ENCODE results near the gene CCDC92B. TPM values are rescaled to one million over a fixed set of nuclear protein-coding genes. Genes with fewer than 3 reads are reported as not detected.
"Not testable (repeated sequence)": the region's sequence is repeated elsewhere in the genome, so short reads cannot be mapped to it uniquely, and the experiment has no call there.

CCDC92B gene
- total RNA-seq, 1 donor from 2014 or later: 1.2 TPM

DNA sequence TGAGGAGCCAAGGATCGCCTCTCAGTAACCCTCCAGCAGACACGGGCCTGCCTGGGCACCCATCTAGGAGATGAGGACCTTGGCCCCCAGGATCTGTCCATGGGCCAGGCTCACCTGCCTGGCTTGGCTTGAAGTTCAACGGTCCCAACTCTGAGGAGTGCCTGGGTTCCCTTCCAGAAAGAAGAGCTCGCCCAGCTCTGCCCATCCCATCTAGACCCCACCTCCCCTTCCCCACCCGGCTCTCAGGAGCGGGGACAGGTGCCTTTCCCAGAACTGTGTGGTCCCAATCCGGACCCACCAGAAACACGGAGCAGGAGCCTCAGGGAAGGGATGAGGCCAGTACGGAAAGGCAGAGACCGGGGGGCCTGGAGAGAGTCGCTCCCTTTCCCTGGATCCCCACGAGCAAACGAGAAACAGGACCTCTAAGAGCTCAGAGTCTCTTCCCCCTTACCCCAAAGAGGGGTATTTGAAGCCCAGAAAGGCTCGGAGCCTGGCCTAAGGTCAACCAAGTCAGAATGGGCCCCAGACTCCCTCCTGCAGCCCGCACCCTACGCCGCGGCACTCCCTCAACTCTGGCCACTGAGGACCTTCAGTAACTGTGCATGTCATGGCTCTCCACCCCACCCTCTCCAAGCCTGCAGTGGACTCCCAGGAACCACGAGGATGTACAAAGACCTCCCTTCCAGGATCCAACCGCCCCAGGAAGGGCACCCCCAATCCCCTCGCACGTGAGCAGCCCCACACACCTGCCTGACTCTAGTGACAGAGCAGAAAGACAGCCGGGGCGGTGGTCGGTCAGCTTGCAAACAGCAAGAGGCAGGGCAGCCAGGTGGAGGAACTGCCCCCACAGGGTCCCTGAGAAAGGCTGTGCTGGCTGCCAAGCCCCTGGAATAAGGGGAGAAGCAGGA, 43.3 kb downstream of the CCDC92B start:
- DNase-seq (ENCODE audit: low spot score in 2 of 2) (peak in 1 of 2 donors; percentile 29), FAIRE-seq (no peak)

DNA sequence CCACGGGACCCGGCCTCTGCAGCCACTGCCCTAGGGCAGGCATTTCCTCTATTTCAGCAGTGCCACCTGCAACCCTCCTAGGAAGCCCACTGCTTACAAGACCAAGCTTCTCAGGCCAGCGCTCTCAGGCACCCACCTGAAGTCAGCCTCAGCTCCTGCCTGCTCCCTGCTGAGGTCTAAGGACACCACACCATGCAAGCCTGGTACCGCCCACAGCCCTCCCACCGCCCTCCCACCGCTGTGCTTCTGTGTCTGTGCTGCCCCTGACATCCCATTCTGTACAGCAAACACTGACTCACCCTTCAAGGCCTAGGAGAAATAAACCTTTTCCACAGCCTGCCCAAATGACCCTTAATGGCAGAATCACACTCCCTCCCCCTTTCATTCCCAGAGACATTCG, 44.2 kb downstream of the CCDC92B start:
- FAIRE-seq: no peak
- peak in 1 of 2 donors; percentile 16 for DNase-seq (ENCODE audit: low spot score in 2 of 2)

DNA sequence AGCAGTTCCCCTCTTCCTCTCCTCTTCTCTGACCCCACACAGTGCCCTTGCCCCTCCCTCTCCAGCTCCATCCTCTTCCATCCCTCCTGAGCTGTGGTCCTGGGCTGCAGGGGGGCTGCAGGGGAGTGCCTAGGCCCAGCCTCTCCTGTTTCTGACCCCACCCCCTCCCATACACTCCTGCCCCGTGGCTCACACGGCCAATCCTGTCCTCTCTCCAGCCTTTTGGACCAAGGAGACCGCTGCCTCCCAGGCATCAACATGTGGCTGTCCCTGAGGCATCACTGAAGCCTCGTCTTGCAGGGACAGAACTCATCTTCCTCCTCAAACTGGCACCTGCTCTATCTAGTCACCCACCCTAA, 44.6 kb downstream of the CCDC92B start:
- peak in 1 of 2 donors; percentile 16 for DNase-seq (ENCODE audit: low spot score in 2 of 2)
- no peak for FAIRE-seq

DNA sequence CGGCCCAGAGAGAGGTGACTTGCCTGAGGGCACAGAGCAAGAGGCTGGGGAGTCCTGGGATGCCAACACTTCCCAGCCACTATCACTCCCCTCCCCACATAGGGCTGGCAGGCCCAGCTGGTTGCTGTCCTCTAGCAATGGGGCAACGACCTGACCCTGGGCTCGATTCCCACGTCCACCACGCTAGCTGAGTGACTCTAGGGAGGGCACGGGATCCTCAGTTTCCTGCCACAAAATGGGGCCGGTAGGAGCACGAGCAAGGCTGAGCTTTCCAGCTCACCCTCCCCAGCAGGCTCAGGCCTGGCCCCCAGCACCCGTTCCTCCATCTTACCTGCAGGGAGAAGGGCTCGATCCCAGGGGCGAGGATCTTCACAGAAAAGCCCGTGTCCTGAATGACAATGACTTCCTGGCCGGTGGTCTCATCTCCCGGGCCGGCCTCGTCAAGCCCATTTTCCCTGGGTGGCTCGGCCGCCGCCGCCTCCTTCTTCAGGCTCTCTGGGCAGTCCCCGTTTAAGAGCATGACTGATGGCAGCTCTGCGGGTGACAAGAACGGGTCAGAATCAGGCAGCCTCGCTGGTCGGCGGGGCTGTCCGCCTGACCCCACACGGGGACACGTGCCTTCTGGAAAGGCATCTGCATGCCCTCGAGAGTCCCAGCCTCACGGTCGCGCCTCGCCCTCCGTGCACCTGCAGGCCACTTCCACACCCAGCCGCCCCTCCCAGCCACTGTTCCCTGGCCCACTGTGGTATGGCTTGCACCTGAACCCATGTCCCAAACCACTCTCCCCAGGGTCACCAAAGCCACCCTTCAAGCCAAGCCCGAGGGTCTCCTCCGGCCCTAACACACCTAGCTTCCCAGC, 45.2 kb downstream of the CCDC92B start:
- no peak for FAIRE-seq

DNA sequence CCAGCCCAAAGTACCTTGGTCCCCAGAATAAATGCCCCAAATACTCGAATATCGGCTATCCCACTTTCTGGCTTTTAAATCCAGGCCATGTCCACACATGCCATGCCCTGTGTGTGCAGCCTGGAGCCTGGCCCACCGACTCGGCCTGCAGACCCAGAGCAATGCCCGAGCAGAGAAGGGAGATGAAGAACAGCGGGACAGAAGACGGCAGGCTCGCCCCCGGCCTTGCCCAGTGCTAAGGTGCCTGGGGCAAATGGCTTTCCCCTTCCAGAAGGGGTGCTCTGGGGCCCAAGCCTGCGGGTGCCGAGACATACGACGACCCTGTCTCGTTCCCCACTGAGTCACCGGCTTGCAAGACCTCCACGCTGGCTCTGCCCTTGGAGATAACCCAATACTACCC, 45.8 kb downstream of the CCDC92B start:
- DNase-seq (ENCODE audit: low spot score in 2 of 2) (no peak), FAIRE-seq (no peak)

More for the DNA sequence above, 45.2 kb downstream of the CCDC92B start:
- peak in 1 of 2 donors; percentile 16 for DNase-seq (ENCODE audit: low spot score in 2 of 2)

DNA sequence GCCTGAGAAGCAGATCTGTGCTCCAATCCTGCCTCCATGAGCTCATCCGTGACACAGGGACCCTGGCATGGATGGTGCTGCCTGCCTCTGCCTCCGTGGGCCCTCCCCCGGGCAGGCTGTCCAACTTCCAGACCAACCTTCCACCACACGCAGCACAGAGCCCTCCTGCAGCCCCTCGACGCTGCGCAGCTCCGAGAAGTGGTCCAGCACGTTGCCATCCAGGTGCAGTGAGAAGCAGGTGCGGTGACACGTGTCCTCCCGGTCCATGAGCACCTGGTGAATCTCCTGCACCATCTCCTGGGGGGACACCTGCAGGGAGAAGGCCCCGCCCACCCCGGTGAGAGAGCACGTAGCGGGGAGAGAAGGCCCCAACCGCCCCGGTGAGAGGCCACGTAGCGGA, 46.3 kb downstream of the CCDC92B start:
- FAIRE-seq: no peak
- DNase-seq (ENCODE audit: low spot score in 2 of 2): peak in 1 of 2 donors; percentile 8

DNA sequence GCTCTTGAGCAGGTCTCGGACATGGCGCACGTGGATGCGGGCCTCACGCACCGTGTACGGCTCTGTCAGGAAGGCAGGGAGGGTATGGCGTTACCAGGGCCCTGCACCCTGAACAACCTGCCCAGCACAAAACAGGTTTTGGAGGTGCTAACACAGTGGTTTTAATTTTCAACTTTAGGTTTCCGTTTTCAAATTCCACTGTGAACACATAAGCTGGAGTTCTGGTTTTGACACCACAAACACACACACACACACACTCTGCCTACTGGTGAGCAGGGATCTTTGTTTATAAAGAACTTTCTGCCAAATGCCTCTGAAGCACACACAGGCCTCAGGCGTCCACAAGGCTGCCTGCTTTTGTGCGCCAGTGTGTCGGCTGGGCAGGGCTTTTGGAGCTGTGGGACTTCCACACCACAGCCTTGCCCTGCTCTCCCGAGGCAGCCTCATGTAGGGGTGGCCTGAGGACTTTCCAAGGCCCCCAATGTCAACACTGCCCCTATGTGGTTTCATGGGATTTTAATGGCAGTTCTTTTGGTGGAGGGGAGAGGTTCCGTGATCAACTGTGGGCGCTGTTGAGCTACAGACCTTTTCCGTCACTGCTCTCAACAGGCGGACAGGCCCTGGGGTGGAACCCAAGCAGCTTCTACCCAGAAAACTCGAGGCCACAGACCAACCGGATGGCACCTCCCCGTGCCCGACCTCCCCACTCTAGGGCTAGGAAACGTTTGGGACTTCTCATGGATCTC, 47.3 kb downstream of the CCDC92B start:
- DNase-seq (ENCODE audit: low spot score in 2 of 2) (peak; percentile 23 to 37), FAIRE-seq (no peak)

DNA sequence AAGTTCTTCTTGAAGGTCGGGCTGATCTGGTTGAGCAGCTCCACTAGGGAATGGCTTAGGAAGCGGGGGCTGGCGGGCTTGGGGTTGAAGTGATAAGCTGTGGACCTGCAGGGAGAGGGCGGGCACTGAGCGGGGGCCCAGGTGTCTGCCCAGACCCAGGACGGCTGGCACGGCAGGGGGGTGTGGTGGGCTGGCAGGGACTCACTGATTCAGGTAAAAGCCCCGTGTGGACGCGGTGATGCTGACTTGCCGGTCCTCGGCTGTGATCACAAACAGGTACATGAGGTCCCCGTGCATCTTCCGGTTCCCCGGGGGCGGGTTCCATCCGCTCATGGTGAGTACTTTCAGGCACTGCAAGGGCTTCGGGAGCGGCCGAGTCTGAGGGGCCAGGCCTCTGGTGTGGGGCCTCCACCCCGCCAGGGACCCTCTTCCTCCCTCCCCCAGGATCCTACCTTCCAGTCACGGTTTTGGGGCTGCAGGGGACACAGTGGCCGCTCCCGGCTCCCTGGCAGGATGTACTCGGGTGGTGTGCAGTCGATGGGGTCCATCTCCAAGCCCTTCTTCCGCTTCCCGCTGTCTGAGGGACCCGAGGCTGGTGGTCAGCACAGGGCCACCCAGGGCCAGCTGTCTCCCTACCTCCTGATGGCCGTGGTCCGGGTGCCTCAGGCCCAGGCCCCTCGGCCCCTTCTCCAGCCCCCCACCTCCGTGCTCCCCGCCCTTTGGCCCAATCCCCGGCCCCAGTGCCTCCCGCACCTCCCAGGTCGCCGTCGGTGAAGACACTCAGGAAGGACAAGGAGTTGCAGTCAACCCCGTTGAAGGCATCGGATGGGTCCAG, 48.1 kb downstream of the CCDC92B start:
- DNase-seq (ENCODE audit: low spot score in 2 of 2) (peak in 1 of 2 donors; percentile 24), FAIRE-seq (no peak)

DNA sequence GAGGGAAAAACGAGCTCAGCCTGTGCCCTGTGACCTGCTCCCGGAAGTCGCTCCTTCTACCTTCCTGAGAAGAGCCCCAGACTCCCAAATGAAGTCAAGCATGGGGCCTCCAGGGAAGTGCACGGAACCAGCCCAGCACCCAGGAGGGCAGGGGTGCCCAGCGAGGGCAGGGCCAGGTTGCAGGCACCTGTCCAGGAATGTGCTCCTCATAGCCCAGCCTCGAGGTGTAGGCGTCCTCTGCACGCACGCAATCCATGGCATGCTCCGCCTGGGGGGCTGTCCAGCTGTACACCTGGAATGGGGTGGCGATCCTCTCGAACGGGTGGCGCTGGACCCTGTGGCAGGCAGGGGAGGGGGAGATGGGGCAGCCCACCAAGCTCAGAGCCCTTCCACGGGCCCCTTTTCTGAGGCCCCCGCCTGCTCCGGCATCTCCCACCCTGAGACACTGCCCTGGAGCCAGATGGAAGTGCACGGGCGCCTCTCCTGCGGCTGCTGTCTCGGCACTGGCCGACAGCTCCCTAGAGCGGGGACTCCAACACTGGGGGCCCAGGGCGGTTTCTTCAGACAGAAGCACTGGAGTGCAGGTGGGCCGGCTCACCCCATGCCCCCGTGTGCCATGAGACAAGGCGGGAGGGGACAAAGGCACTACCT, 48.8 kb downstream of the CCDC92B start:
- no peak for DNase-seq (ENCODE audit: low spot score in 2 of 2)
- FAIRE-seq: no peak

DNA sequence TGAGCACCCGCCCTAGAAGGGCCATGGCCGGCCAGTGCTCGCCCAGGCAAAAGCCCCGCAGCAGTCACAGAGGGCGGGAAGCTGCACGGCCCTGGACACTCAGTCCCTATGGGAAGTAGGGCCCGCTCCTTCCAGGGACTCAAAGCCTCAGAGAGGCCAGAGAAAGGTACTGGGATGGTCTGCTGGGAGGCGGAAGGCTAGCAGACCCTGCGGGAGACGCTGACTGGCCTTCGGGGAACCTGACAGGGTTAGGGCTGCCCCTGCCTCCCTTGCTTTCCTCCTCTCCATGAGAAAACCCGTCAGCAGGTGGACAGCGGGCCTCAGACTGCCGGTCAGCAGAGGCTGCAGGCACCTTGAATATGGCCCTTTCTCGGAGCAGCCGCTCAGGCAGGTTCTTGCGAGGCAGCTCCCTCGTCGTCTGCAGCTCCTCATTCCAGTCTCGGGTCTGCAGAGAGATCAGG, 49.4 kb downstream of the CCDC92B start:
- FAIRE-seq (no peak), DNase-seq (ENCODE audit: low spot score in 2 of 2) (peak in 1 of 2 donors; percentile 32)

DNA sequence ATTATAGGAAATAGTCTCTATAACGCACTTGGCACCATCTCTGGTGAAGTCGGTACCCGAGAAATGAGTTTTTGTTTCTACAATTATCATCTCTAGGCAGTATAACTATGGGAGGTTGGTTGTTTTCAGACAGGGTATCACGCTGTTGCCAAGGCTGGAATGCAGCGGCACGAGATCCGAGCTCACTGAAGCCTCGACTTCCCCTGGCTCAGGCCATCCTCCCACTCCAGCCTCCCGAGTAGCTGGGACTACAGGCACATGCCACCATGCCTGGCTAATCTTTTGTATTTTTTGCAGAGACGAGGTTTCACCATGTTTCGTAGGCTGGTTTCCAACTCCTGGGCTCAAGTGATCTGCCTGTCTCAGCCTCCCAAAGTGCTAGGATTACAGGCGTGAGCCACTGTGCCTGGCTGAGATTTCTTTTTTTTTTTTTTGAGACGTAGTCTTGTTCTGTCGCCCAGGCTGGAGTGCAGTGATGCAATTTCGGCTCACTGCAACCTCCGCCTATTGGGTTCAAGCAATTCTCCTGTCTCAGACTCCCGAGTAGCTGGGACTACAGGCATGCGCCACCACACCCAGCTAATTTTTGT, 50.1 kb downstream of the CCDC92B start:
- not testable (repeated sequence) for DNase-seq (ENCODE audit: low spot score in 2 of 2)

DNA sequence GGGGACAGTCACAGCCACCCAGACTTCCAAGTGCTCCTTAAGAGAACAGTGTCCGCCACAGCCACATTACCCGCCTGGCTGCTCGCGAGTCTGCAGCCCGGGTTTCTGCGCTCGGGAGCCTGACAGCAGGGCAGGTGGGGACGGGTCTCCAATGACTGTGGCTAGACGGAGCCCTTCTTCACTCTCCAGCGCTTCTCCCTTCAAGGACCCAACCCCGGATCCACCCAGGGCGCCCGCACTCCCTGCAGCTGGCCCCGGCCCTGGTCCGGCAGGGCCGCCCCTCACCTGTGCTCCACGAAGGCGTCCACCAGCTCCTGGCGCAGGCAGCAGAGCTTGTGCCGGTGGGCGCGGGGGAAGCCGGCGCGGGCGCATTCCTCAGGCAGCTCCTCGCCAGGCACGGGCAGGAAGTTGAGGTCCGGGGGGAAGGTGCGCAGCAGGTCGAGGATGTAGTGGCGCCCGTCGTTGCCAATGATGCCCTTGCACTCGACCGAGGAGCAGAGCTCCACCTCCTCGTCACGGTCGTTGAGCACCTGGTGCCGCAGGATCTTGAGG, 51.8 kb downstream of the CCDC92B start:
- FAIRE-seq: no peak
- DNase-seq (ENCODE audit: low spot score in 2 of 2): peak in 1 of 2 donors; percentile 37

More for the DNA sequence above, 50.1 kb downstream of the CCDC92B start:
- not testable (repeated sequence) for FAIRE-seq

DNA sequence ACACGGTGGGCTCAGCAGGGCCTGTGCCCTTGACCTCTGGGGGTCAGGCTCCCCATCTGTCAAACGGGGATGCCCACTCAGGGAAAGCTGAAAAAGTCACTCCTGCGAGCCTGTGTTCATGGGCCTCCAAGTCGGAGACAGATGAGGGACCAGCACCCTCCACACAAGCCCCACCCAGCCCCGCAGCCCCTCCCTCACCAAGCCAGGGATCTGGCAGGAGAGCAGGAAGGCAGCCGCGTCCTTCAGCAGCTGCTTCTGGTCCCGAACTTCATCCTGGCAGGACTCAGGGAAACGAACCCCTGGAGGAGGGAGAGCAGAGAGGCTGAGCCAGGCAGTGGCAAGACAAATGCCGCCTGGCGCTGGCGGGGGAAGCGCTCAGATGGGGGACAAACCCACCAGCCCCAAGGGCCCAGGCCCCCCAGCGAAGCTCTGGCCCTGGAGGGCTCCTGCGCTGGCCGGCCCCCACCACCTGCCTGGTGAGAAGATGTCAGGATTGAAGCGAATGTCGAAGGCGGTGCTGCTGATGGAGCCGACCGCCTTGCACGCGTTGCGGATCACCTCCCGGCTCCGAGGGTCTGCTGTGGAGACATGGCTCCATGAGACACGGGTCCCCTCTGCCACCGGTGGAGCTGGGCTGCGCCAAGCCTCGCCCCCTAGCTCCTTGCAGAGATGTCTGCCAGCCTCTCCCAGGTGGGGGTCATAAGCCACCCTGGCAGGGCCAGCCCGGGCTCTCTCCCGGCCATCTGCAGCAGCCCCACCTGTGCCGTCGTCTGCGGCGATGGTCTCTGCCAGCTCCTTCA, 53.3 kb downstream of the CCDC92B start:
- FAIRE-seq: no peak
- DNase-seq (ENCODE audit: low spot score in 2 of 2): peak in 1 of 2 donors; percentile 32

DNA sequence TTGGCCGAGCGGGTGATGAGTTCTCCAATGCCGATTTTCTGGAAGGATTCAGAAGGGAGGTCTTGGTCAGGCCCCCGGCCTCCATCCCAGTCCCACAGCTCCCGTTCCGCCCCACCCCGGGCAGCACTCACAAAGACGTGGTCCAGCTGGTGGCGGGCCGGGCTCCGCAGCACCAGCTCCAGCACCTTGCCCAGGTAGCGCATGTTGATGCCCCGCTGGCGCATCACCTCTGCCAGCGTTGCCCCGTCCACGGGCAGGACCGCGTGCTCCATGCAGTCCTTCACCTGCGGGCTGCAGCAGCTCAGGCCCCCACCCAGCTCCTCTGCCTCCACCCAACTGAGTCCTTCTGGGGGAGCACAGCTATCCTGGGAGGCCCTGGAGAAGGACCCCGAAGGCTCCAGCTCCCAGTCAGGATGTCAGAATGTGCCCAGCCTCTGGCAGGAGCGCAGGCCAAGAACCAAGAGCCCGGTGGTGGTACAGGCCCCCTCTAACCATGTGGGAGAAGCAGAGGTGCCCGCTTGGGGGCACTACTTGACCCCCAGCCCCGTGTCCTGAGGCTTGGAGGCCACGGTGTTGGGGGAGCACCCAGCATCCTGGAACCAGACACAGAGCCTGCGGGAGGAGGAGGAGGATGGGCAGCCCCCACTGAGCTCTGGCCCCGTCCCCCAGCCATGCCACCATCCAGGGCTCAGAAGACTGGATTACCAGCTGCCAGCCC, 54.0 kb downstream of the CCDC92B start:
- peak; percentile 17 to 35 for DNase-seq (ENCODE audit: low spot score in 2 of 2)
- no peak for FAIRE-seq

DNA sequence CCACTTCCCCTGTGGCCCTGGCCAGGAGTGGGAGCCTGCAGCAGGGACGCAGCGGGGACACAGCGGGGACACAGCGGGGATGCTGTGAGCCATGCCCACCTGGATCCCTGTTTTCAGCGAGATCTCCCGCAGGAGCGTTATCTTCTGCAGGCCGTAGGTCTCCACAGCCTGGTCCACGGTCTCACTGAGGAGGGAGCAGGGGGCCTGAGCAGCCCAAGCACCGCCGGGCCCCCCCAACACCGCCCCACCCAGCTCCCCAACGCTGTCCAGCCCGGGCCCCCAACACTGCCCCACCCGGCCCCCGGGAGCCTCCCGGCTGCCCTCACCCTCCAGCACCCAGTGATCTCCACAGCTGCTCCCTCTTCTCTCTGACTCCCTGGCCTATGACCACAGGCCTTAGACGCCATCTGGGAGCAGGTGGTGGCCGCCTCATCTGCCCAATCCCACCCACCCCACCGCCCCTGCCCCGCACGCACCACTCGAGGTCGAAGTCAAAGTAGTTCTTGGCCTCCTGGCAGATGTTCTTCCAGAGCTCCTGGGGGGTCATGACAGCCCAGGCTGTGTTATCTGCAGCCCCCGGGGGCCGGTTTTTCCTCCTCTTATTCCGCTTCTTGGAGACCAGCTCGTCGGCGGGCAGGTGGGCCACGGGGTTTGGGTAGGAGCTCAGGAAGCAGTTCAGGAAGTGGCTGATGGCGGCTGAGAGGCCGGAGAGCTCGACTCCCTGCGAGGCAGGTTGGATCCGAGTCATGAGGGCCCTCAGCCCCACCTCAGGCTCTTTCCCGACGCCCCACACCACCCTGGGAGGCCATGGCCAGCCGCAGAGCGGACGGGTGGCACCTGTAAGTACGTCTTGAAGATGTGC, 54.8 kb downstream of the CCDC92B start:
- FAIRE-seq: no peak
- DNase-seq (ENCODE audit: low spot score in 2 of 2): peak in 1 of 2 donors; percentile 25
